HG03097 (cell line): ENCODE measurements around the gene STRAP.
"Not testable (repeated sequence)": the region's sequence is repeated elsewhere in the genome, so short reads cannot be mapped to it uniquely, and the experiment has no call there.

Experiments
- ATAC-seq: cut with Tn5 transposase; IDR thresholded peaks from one replicate; pipeline ENCODE4 v1.9.1; 2021; ENCODE audit not compliant: unreplicated experiment, low FRiP score

STRAP gene

DNA sequence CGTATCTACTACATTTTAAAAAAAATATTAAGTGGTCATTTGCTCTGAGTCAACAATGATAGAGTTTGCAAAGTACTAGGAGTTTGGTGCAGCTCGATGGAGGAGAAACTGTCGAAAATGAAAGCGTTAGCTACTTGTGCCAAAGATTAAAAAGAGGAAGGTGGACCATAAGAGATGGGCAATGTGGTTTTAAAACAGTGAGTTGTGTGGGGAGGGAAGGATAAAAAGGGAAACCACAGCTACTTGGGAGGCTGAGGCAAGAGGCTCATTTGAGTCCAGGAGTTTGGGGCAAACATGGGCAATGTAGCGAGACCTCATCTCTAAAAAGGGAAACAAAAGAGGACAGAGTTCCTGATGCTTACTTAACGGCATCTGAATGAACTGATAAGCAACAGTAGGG, 18.2 kb upstream of the STRAP start:
- peak; percentile 89 for ATAC-seq

DNA sequence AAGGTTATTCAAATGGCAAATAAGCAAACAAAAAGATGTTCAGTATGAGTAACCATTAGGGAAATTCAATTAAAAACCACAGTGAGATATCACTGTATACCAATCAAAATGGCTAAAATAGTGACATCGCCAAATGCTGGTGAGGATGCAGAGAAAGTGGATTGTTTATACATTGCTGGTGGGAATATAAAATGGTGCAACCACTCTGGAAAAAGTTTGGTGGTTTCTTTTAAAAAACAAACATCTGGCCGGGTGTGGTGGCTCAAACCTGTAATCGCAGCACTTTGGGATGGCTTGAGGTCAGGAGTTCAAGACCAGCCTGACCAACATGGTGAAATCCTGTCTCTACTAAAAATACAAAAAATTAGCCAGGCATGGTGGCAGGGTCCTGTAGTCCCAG, 14.0 kb upstream of the STRAP start:
- ATAC-seq: no peak

DNA sequence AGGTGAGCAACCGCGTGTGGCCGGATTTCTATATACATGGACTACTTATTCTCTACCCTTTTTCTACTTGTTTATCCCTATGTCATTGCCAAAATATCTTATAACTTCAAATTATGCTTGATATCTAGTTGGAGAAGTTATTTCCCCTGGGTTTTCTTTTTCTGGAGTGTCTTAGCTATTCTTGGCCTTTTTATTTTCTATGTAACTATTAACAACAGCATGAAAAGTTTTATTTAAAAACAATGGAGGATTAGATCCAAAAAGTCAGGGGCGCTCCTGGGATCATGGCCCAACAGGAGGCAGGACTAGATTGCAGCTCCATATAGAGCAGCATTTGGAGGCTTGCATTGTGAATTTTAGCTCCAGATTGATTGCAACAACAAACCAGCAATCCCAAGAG, 8.6 kb upstream of the STRAP start:
- ATAC-seq: no peak

DNA sequence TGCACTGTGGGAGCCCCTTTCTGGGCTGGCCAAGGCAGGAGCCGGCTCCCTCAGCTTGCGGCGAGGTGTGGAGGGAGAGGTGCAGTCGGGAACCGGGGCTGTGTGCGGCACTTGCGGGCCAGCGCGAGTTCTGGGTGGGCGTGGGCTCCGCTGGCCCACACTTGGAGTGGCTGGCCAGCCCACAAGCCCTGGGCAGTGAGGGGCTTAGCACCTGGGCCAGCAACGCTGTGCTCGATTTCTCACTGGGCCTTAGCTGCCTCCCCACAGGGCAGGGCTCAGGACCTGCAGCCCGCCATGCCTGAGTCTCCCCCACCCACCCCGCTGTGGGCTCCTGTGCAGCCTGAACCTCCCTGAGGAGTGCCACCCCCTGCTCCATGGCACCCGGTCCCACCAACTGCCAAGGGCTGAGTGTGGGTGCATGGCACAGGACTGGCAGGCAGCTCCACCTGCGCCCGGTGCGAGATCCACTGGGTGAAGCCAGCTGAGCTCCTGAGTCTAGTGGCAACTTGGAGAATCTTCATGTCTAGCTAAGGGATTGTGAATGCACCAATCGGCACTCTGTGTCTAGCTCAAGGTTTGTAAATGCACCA, 7.5 kb upstream of the STRAP start:
- not testable (repeated sequence) for ATAC-seq

DNA sequence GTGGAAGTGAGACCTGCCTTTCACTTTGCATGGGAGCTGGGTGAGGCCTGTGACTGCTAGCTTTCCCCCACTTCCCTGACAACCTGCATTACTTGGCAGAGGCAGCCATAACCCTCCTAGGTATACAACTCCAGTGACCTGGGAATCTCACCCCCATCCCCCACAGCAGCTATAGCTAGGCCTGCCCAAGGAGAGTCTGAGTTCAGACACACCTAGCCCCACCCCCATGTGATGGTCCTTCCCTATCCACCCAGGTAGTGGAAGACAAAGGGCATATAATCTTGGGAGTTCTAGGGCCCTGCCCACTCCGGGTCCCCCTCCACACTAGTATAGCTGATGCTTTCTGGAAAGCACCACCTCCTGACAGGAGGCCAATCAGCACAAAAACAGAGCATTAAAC, 6.3 kb upstream of the STRAP start:
- ATAC-seq: no peak

DNA sequence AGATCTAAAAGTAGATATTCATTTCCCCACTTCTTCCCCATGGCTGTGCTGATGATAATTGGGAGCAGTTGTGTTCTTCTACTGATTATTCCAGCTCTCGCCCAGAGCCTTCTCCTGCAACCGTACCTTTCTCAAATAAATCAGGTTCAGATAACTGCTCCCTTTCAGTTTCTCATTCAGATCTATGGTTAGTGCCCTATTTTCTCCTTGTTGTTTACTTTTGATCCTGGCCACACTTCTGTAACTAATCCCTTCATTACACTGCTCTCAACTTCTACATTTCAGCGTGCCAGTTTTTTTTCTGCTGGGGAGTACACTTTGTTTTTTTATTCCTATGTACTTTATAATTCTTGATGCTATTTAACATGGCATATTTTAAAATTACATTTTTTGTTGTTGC, 2.8 kb upstream of the STRAP start:
- no peak for ATAC-seq

DNA sequence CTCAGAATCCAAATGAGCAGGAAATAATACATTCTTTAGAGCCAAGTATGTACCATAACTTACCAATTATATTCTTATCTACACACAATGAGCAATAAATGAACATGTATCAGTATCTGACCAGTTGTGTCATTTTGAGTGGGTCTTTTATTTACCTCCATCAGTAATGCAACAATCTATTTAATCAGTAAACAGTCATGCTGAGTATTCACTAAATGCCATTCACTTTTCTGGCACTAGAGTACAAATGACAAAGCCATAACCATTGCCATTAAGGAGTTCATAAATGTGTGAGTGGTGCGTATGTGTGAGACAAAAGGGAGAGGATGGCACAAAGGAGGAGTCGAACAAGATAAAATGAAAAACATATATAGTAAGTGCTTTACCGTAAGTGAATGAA, 1.5 kb upstream of the STRAP start:
- no peak for ATAC-seq

DNA sequence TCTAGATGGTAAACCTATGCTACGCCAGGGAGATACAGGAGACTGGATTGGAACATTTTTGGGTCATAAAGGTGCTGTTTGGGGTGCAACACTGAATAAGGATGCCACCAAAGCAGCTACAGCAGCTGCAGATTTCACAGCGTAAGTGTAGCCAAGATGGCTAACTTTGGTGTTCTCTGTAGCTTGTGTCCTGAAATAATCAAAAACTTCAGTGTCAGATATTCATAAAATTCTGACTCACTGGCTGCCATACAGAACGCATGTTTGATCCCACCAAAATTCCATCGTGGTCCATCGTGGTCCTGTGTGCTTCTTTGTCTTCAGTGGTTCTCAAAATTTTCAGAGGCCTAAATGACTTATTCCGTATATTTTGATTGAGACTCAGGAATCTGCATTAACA, 1.3 kb downstream of the STRAP start:
- ATAC-seq: no peak

DNA sequence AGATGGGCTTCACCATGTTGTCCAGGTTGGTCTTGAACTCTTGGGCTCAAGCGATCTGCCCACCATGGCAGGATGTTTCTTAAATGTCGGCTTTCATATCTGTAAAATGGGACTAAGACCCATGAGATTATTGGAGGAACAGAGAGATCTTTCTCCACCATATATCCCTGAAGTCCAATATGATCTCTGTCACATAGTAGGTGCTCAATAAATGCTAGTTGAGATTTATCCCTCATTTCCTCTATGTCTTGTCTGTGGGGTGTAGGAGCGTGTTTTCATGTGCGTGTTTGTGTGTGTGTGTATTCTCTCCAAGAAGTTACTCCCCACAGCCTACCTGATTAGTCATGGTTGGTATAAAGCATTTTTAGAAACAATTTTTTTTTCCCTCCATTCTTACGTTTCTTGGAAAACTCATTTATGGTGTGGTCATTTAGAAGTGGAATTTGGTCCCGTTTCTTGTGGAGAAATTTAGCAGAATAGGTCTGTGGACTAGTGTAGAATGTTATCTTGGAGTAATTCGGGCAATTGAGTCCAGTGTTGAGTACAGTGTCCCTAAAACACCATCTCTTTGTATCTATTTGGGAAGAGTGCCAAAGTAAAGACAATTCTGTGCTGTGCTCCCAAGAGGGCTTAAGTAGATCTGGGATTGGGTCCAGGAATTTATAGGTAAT, 4.3 kb downstream of the STRAP start:
- ATAC-seq: no peak

DNA sequence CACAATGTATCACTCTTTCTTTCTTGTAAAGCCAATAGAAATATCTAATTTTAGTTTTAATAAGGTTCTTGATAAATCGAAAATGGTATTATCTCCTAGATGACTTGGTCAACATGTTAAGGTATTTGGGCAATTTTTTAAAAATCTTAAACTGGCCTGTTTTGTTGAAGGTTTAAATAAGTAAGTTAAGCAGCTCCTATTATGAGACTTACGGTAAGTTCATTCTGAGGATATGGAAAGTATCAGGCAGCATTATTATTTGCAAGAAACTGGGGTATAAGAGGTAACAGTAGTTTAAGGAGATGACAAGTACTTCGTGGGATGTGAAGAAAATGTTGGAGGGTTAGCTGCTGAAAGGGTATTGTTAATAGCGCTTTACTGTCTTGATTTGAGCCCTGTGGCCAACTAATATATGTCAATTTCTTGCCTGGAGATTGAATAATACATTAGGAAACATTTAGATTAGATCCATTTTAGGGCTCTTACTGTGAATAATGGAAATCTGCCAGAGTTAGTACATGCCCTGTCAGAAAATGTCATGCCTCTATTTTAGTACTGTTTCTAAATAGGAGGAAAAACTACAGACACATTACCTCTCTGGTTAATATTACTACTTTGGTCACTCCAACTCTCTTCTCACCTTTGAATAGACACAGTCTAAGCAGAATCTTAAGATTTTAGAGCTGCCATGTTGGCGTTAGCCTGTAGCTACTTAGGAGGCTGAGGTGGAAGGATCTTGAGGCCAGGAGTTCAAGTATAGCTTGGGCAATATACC, 5.0 kb downstream of the STRAP start:
- ATAC-seq: no peak

DNA sequence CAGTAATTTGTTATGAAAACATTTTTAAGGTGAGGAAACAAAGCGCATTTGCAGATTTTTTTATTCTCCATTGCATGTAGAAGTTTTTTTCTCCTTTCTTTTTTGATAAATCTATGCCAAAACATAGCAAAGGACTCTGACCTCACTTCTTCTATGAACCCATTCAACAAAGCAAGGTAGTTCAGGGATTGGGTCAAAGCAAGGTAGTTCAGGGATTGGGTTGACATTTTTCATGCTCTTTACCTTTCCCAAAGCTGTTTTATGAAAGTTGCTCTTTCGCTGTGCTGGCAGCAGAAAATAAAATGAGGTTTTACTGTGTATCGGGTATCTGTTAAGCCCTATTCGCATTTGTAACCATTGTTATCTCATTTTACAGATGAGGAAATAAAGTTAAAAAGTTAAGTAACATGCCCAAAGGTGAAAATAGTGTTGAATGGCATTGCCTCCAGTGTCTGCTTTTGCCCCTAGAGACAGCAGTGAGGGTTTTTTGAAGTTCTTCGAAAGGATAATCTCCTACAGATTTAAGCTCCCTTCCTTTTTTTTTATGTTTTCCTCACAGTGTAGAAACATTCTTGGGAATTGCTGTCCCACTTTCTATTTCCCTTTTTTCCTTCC, 10.6 kb downstream of the STRAP start:
- ATAC-seq: no peak

DNA sequence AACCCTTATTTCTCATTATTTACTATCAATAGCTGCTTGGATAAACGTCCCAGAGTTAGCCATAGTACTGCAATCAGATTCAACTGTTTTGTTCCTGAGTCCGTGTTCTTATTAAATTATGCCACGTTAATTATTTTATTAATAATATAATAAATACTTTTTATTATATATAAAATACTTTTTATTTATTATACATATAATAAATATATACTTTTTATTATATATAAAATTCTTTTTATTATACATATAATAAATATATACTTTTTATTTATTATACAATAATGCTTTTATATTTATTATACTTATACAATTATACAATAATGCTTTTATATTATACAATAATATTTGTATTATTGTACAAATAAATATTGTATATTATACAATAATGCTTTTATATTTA, 11.1 kb downstream of the STRAP start:
- no peak for ATAC-seq

DNA sequence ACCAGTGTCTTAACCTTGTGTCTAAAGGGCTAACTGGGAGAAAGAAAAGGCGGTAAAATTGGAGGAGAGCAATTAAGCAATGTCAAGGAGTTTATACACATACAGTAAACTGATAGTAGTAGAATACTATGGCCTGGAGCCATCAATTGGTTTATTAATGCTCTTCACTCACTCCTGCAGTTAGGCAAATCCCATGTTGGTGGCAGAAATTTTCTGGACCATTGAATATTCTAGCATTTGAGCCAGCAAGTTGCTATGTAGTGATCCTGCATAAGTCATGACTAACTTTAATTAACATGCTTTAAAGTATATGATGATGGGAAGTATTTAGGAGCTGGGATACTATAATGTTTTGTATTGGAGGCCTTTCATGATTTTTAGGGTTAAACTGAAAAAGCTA, 14.7 kb downstream of the STRAP start:
- ATAC-seq: no peak

DNA sequence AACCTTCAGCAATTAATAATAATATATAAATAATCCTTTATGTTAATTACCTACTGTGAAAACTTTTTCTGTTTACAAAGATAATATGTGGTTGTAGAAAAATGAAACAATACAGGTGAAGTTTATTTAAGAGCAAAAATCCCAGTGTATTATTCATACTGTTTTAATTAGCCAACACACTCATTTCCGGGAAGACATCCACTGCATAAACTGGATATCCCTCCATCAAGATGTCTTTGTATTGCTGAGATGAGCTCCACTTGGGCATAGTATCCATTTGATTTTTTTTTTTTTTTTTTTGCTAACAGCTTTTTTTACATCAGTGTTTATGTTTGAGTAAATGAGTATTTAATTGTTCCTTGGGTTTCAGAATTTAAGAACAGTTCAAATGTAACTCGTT, 15.2 kb downstream of the STRAP start:
- ATAC-seq: no peak

DNA sequence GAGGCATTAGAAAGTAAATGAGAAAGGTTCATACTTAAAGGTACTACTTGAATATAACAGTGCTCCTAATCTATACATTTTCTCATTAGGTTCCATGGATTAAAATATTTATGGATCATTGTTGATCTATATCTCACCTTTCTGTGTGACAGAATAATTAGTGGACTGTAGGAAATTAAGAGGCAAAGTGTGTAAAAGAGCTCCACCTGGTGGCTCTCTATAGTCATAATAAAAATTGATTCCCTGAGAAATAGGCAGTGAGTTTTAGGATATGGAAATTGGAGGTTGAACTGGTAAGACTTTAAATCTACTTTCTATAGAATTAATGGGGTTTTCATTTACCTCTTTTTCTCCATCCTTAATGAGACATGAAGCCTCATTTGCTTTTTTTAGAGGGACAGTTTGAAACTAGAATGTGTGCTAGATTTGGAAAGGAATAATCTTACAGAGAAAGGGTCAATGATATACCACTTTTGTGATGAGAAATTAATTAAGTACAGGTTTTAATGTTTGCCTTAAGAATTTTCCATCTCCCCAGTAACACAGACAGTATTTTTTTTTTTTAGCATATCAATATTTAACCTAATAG, 17.2 kb downstream of the STRAP start:
- ATAC-seq: peak; percentile 49

DNA sequence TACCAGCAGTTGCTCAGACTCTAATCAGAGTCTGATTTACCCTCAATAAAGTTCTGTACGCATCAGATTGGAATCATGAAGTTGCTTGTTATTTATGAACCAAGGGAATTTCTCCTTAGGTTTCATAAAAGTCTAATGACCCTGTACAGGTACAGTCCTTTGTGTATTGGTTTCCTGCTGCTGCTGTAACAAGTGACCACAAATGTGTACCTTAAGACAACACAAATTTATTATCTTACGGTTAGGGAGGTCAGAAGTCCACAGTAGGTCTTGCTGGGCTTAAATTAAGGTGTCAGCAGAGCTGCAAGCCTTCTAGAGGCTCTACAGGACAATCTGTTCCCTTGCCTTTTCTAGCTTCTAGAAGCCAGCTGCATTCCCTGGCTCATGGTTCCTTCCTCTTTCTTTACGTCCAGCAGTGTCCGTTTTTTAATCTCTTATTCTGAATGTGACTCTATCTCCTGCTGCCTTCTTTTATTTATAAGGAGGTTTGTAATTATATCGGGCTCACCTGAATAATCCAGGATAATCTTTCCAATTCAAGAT, 22.3 kb downstream of the STRAP start:
- no peak for ATAC-seq

DNA sequence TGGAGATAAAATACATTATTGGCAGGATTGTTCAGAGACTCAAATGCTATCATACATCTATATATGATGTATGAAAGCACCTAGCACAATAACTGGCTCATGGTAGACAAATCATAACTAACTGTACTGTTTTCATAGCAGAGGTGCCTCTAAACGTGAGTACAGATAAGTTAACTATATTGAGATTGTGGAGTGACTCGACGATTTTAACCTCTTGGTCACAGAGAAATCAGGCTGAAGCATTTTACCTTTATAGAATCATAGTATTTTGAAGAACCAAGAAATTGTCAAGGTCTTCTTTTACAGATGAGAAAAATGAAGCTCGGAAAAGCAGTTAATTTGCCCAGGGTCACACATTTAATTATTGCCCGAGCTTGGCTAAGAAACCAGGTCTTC, 28.3 kb downstream of the STRAP start:
- ATAC-seq: no peak

DNA sequence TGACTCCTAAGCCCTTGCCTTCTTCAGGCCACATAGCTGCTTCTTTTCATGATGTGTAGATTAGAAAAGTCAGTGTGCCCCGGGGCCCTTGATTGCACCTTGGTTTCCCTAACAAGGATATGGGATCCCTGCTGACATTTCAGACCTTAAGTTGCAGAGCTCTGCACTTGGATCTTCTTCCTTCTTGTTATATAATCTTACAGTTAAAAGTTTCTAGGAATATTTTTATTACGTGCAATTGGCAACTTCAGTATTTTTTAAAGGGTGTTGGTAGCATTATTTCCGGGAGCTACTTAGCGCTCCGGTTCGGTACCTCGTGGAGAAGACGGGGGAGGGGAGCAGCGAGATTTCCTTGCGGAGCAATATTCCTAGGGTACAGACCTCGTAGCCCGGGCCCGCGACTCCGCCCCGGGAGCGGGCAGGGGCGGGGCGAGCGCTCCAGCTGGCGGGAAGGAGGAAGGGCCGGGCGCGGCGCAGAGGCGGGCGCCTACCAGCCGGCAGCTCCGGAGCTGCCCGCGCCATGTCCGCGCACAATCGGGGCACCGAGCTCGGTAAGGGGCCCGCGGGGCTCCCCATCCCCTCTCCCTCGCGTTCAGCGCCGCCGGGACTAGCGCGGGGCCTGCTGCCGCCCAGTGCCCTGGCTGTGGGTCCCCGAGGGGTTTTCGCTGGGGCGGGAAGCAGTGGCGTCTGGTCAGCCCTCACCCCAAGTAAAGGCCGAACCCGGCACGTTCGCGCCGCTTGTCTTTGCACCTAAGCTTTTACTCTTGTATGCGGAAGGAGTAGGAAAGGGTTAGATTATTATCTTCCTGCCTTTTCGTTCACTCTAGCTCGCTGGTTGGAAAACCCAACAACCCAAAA, 28.9 kb downstream of the STRAP start, which contains the start of gene DERA:
Gene DERA (plus strand): TSS at position 469 of the 858 bp plus-strand sequence. CDS start 52 bp downstream, at position 521.
- peak; percentile 95 for ATAC-seq

DNA sequence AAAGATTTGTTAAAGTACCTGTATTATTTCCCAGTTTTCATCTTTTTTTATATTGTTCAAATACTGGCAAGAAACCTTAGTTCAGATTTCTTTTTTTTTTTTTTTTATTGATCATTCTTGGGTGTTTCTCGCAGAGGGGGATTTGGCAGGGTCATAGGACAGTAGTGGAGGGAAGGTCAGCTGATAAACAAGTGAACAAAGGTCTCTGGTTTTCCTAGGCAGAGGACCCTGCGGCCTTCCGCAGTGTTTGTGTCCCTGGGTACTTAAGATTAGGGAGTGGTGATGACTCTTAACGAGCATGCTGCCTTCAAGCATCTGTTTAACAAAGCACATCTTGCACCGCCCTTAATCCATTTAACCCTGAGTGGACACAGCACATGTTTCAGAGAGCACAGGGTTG, 29.7 kb downstream of the STRAP start:
- not testable (repeated sequence) for ATAC-seq

DNA sequence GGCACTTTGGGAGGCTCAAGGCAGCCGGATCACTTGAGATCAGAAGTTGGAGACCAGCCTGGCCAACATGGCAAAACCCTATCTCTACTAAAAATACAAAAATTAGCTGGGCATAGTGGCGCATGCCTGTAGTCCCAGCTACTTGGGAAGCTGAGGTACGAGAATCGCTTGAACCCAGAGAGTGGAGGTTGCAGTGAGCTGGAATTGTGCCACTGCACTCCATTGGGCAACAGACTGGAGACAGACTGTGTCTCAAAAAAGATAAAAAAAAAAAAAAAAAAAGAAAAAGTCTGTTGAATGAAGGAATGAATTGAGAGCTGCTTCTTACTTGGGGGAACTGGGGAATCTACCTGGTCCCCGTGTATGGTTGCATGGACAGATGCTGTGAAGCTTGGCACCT, 31.9 kb downstream of the STRAP start:
- not testable (repeated sequence) for ATAC-seq
